OCI-LY3 (cell line): Measurements from ENCODE around the gene ZNF205.

Source experiments
- H2AFZ ChIP-seq: fragments of 200-600, 300-600 bp; shearing (Covaris generic); 2 replicates; pipeline ENCODE4 v1.6.0; 2014; ENCODE audit warnings: antibody characterized with exemption, low read depth, low read length
- H3K27ac ChIP-seq: fragments of 200-600, 300-600 bp; sonication (generic); 2 replicates; pipeline ENCODE4 v1.5.1; 2014; ENCODE audit warnings: mild to moderate bottlenecking, low read length, moderate library complexity, mixed read lengths
- H3K27me3 ChIP-seq: fragments of 200-600, 300-600 bp; sonication (generic); 2 replicates; pipeline ENCODE4 v1.6.1; 2014; ENCODE audit warnings: low read depth, low read length, mixed read lengths
- H3K36me3 ChIP-seq: fragments of 200-600, 300-600 bp; sonication (generic); replicated peaks from 2 replicates; pipeline ENCODE3; 2014; ENCODE audit warnings: low read depth, low read length, mixed read lengths
- H3K4me1 ChIP-seq: fragments of 300-600, 200-600 bp; sonication (generic); 2 replicates; pipeline ENCODE4 v1.6.1; 2014; ENCODE audit warnings: low read length, mixed read lengths
- H3K4me2 ChIP-seq: fragments of 200-600, 300-600 bp; sonication (generic); 2 replicates; pipeline ENCODE4 v1.6.1; 2014; ENCODE audit warnings: low read length, mixed read lengths
- H3K4me3 ChIP-seq: fragments of 300-600, 200-600 bp; sonication (generic); 2 replicates; pipeline ENCODE4 v1.5.1; 2014; ENCODE audit warnings: antibody characterized with exemption, mild to moderate bottlenecking, low read length, moderate library complexity
- H3K79me2 ChIP-seq: fragments of 300-600, 200-600 bp; shearing (Covaris generic); 2 replicates; pipeline ENCODE4 v1.6.1; 2014; ENCODE audit warnings: mild to moderate bottlenecking, low read length, mixed read lengths
- H3K9ac ChIP-seq: fragments of 300-600, 200-600 bp; shearing (Covaris generic); 2 replicates; pipeline ENCODE4 v1.6.0; 2014; ENCODE audit warnings: mild to moderate bottlenecking, low read length, moderate library complexity
- H3K9me3 ChIP-seq: fragments of 200-600, 300-600 bp; shearing (Covaris generic); 2 replicates; pipeline ENCODE4 v1.6.1; 2014; ENCODE audit warnings: low read length, mixed read lengths; ENCODE audit not compliant: insufficient read depth
- H4K20me1 ChIP-seq: fragments of 200-600, 300-600 bp; sonication (generic); 2 replicates; pipeline ENCODE4 v1.6.1; 2016; ENCODE audit warnings: low read length, mixed read lengths; ENCODE audit not compliant: insufficient read depth
- EZH2phosphoT487 ChIP-seq: fragments of 200-600 bp; shearing (Covaris generic); IDR thresholded peaks from 2 replicates; pipeline ENCODE4 v1.6.1; 2018; ENCODE audit warnings: antibody characterized with exemption, mixed run types, low read depth
- TF ChIP-seq, protein P1 (sequence below): fragments of 200-600, 300-600 bp; sonication (generic); IDR thresholded peaks from 2 replicates; pipeline ENCODE4 v1.5.1; 2014; ENCODE audit warnings: antibody characterized with exemption, low read length, low read depth

Gene ZNF205

DNA sequence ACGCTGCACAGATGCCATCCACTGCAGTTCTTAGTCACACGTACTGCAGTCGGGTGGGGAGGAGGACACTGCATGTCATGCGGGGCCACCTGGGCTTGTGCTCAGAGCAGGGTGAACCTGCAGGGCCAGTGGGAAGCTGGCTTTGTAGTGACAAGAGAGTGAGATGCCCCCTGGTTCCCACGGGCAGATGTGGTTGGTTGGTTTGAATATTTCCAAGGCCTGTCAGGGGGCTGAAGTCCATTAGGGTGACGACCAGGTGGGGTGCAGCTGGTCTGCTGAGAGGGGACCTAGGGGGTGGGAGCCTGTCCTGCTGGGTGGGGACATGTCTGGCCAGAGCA is 36.8 kb downstream of the ZNF205 start:
- Histone ChIP-seq H3K4me1 (peaks cover 6% of the 10 kb centered on the region; the same call in 1 of the 2 replicates), H3K4me2 (peak overlapping the region; percentile 90), H3K4me3 (peak overlapping the region; percentile 90), H4K20me1 (no peaks in the 10 kb centered on the region), H3K27me3 (no peaks in the 10 kb centered on the region), H3K79me2 (no peaks in the 10 kb centered on the region), H3K27ac (peak overlapping the region; percentile 70), H3K36me3 (no peaks in the 10 kb centered on the region), H2AFZ (peak overlapping the region; percentile 45; the same call in 1 of the 2 replicates), H3K9me3 (no peaks in the 10 kb centered on the region), H3K9ac (peak overlapping the region; percentile 91)
- no peak for TF ChIP-seq EZH2phosphoT487
- TF ChIP-seq, protein P1, sequence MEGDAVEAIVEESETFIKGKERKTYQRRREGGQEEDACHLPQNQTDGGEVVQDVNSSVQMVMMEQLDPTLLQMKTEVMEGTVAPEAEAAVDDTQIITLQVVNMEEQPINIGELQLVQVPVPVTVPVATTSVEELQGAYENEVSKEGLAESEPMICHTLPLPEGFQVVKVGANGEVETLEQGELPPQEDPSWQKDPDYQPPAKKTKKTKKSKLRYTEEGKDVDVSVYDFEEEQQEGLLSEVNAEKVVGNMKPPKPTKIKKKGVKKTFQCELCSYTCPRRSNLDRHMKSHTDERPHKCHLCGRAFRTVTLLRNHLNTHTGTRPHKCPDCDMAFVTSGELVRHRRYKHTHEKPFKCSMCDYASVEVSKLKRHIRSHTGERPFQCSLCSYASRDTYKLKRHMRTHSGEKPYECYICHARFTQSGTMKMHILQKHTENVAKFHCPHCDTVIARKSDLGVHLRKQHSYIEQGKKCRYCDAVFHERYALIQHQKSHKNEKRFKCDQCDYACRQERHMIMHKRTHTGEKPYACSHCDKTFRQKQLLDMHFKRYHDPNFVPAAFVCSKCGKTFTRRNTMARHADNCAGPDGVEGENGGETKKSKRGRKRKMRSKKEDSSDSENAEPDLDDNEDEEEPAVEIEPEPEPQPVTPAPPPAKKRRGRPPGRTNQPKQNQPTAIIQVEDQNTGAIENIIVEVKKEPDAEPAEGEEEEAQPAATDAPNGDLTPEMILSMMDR = no peak

DNA sequence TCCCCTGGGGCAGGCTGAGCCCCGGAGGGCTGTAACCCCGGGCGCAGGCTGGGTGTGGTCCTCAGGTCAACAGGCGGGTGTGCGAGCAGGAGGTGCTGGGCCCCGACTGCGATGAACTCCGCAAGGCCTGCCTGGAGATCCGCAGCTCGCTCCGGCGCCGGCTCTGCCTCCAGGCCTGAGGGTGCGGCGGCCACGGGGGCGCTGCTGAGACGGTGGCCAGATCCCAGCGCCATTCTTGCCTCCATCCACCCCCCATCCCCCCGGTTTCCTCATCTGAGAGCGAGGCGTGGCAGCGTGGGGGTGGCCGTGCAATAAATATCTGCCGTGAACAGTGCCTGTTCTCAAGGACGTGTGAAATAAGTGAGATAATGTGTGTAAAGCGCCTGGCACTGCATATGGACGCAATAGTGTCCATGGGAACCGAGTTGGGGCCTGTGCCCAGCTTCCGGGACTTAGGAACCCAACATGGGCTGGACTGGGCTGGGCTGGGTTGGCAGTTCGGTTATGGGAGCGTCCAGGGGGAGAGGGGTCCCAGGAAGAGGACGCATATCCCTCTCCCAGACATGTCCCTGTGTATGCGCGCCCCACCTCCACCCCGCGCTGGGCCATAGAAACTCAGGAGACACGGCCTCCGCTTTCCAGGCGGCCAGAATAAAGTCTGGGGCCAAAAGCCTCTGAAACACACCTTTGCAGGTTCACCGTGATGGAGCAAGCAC is 37.4 kb downstream of the ZNF205 start:
- Histone ChIP-seq H3K4me1 (peaks cover 6% of the 10 kb centered on the region; the same call in 1 of the 2 replicates), H3K4me3 (peak overlapping the region; percentile 90), H3K9me3 (no peaks in the 10 kb centered on the region), H3K9ac (peak overlapping the region; percentile 91), H3K27ac (peak overlapping the region; percentile 70), H3K79me2 (no peaks in the 10 kb centered on the region), H3K36me3 (no peaks in the 10 kb centered on the region), H3K27me3 (no peaks in the 10 kb centered on the region), H4K20me1 (no peaks in the 10 kb centered on the region), H3K4me2 (peak overlapping the region; percentile 90), H2AFZ (peak overlapping the region; percentile 71)
- no peak for TF ChIP-seq EZH2phosphoT487
- TF ChIP-seq, protein P1 = peak; percentile 54

DNA sequence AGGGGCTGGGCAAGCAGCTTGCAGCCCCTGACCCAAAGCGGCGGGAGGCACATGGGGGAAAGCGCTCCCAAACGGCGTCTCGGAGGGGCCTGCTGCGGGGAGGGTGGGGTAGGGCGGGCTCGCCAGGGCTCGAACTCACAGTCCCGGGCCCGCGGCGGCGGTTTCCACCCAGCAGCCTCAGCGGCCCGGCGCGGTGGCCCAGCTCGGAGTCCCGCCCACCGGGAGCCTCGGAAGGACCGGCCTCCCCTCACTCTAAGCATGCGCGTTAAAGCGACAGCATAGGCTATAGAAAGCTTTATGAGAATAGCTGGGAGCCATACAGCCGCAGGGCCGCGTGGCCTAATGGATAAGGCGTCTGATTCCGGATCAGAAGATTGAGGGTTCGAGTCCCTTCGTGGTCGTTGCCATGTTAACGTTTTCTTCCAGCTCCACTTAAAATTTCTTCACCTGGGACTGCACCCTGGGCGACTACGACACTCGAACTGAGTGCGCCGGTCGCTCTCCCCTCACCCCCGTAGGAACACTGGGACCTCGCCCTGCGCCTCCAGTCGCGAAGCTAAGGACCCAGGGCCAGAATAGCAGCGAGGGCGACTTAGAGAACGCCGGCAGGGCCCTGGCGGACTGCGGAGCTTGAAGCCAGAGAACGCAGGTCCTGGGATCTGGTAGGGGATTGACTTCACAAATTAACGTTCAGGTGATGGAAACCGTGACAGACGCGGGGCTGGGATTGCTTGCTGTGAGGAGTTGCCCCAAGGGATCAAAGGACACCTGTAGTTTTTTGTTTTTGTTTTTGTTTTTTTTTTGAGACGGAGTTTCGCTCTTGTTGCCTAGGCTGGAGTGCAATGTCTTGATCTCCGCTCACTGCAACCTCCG is 38.2 kb downstream of the ZNF205 start:
- Histone ChIP-seq H3K4me2 (peak overlapping the region; percentile 90), H3K36me3 (no peaks in the 10 kb centered on the region), H3K9me3 (no peaks in the 10 kb centered on the region), H4K20me1 (no peaks in the 10 kb centered on the region), H2AFZ (peak overlapping the region; percentile 71; the same call in 1 of the 2 replicates), H3K27me3 (no peaks in the 10 kb centered on the region), H3K9ac (peak overlapping the region; percentile 91), H3K4me3 (peak overlapping the region; percentile 90), H3K27ac (peak overlapping the region; percentile 70), H3K4me1 (peaks cover 6% of the 10 kb centered on the region; the same call in 1 of the 2 replicates), H3K79me2 (no peaks in the 10 kb centered on the region)
- TF ChIP-seq, protein P1 = no peak
- no peak for TF ChIP-seq EZH2phosphoT487

DNA sequence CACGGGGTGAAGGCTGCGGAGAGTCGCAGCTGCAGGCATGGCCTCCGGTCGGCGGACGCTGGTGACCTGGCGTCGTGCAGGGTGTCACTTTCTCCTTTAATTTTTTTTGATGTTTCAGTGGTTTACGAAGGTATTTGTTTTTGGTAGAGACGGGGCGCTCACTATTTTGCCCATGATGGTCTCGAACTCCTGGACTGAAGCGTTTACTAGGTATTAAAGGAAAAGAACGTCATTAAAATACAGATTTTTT is 39.6 kb downstream of the ZNF205 start:
- TF ChIP-seq EZH2phosphoT487 = no peak
- TF ChIP-seq, protein P1 = no peak
- peak overlapping the region; percentile 85 for H3K4me3 ChIP-seq
- no peaks in the 10 kb centered on the region for H3K79me2 ChIP-seq
- peak overlapping the region; percentile 40 for H3K9ac ChIP-seq
- H4K20me1 ChIP-seq = no peaks in the 10 kb centered on the region
- peaks cover 6% of the 10 kb centered on the region; the same call in 1 of the 2 replicates for H3K4me1 ChIP-seq
- peak overlapping the region; percentile 39 for H3K27ac ChIP-seq
- no peaks in the 10 kb centered on the region for H3K9me3 ChIP-seq
- H3K36me3 ChIP-seq = no peaks in the 10 kb centered on the region
- H2AFZ ChIP-seq = peak overlapping the region; percentile 43; the same call in 1 of the 2 replicates
- H3K27me3 ChIP-seq = no peaks in the 10 kb centered on the region
- peak overlapping the region; percentile 81 for H3K4me2 ChIP-seq
